ENCODE results near the gene KSR1.

- TF ChIP-seq EZH2 (IDR thresholded peaks at IDR 0.05; ENCODE audit: insufficient read depth, poor library complexity, severe bottlenecking): no peak
- TF ChIP-seq EZH2phosphoT487 (IDR thresholded peaks at IDR 0.05; ENCODE audit: insufficient read depth, low read depth): no peak
Observed at GRCh38 chr17:27612160-27612770, 156.0 kb downstream of the KSR1 start.

Measured in GM23248 (cell line).